B cell (primary cell): ENCODE data around the gene PPFIA1. TPM values are rescaled to one million over a fixed set of nuclear protein-coding genes. Genes with fewer than 3 reads are reported as not detected.

Experiments
- ATAC-seq: fragments of 200-7000 bp; cut with Tn5 transposase; one replicate; pipeline ENCODE4 v1.10.0; 2021; ENCODE audit warnings: low read depth, mild to moderate bottlenecking, moderate number of reproducible peaks, moderate library complexity
- CTCF ChIA-PET: fragments of 350-600 bp; sonication (Branson Sonifier 250); formaldehyde crosslinking; loops from one replicate; lab custom pipeline; 2021; ENCODE audit warnings: antibody characterized with exemption, inconsistent platforms; lab: Charles Lee
- POLR2A ChIA-PET: fragments of 350-600 bp; sonication (Branson Sonifier 250); formaldehyde crosslinking; loops from one replicate; lab custom pipeline; 2021; ENCODE audit warnings: antibody characterized with exemption; lab: Charles Lee
- DNase-seq: peaks from one replicate; pipeline ENCODE4 v3.0.0; 2013
- H2AFZ ChIP-seq: 2 replicates; pipeline ENCODE4 v1.6.1; 2012; ENCODE audit warnings: mild to moderate bottlenecking, low read depth, low read length; ENCODE audit not compliant: insufficient read depth, poor library complexity, severe bottlenecking
- H3K27ac ChIP-seq, 2 donors: 1 replicate in 1 of 2; 2 replicates in 1 of 2; pipeline ENCODE4 v1.5.1; 2012 to 2013; ENCODE audit warnings: low read length in 2 of 2, mild to moderate bottlenecking in 2 of 2, moderate library complexity in 1 of 2
- H3K27me3 ChIP-seq, 4 experiments: fragments of 200-600 bp in 1 of 4; sonication (generic) in 1 of 4; replicated peaks in 1 of 4; 1 replicate in 2 of 4; 2 replicates in 2 of 4; pipeline versions ENCODE4 v1.6.1 to v1.7.0; 2013 to 2016; ENCODE audit warnings: low read length in 3 of 4, mild to moderate bottlenecking in 2 of 4, mixed read lengths in 1 of 4, moderate library complexity in 1 of 4; ENCODE audit not compliant: insufficient read depth in 4 of 4, control insufficient read depth in 3 of 4; ENCODE audit errors: control extremely low read depth in 1 of 4
- H3K36me3 ChIP-seq, 2 experiments: replicated peaks in 1 of 2; 1 replicate in 1 of 2; 2 replicates in 1 of 2; pipeline versions ENCODE4 v1.6.1 to v1.7.1; 2013; ENCODE audit warnings: low read length in 1 of 2; ENCODE audit not compliant: insufficient read depth in 2 of 2, control insufficient read depth in 1 of 2; ENCODE audit errors: control extremely low read depth in 1 of 2, extremely low read depth in 1 of 2
- H3K4me1 ChIP-seq, 2 donors: fragments of 200-600 bp in 1 of 2; sonication (generic) in 1 of 2; 1 replicate in 1 of 2; 2 replicates in 1 of 2; pipeline versions ENCODE4 v1.5.1 to v1.6.1; 2013 to 2017; ENCODE audit warnings: low read length in 2 of 2; ENCODE audit not compliant: control insufficient read depth in 2 of 2, insufficient read depth in 2 of 2
- H3K4me2 ChIP-seq: replicated peaks from 2 replicates; pipeline ENCODE3; 2012; ENCODE audit warnings: mild to moderate bottlenecking, low read depth, low read length; ENCODE audit not compliant: poor library complexity, severe bottlenecking
- H3K4me3 ChIP-seq, 5 experiments: fragments of 200-600 bp in 1 of 5; sonication (generic) in 1 of 5; 1 replicate in 3 of 5; 2 replicates in 2 of 5; pipeline versions ENCODE4 v1.5.1 to v1.7.0; 2011 to 2016; ENCODE audit warnings: low read length in 4 of 5, mild to moderate bottlenecking in 4 of 5, low read depth in 2 of 5, control low read depth in 1 of 5, moderate library complexity in 1 of 5; ENCODE audit not compliant: insufficient read depth in 1 of 5; ENCODE audit errors: control extremely low read depth in 1 of 5, extremely low read depth in 1 of 5
- H3K79me2 ChIP-seq: fragments of 200-600 bp; sonication (generic); one replicate; pipeline ENCODE4 v1.6.0; 2016; ENCODE audit warnings: low read length; ENCODE audit not compliant: control insufficient read depth, insufficient read depth
- H3K9ac ChIP-seq: fragments of 200-600 bp; sonication (generic); 2 replicates; pipeline ENCODE4 v1.6.1; 2017; ENCODE audit warnings: mild to moderate bottlenecking, low read length, moderate library complexity
- H3K9me3 ChIP-seq, 3 donors: one replicate each; pipeline versions ENCODE4 v1.6.1 to v1.7.1; 2013; ENCODE audit warnings: low read length in 2 of 3; ENCODE audit not compliant: control insufficient read depth in 2 of 3, insufficient read depth in 1 of 3; ENCODE audit errors: control extremely low read depth in 1 of 3
- H4K20me1 ChIP-seq: 2 replicates; pipeline ENCODE4 v1.6.0; 2012; ENCODE audit warnings: mild to moderate bottlenecking, low read length; ENCODE audit not compliant: insufficient read depth, control insufficient read depth, poor library complexity, severe bottlenecking
- H3K27ac Mint-ChIP-seq: one replicate; pipeline ENCODE4 v1.8.0; 2021; ENCODE audit warnings: mixed read lengths
- H3K27me3 Mint-ChIP-seq: one replicate; pipeline ENCODE4 v1.8.0; 2021; ENCODE audit warnings: mixed read lengths
- H3K4me1 Mint-ChIP-seq: one replicate; pipeline ENCODE4 v1.8.0; 2021; ENCODE audit warnings: mixed read lengths
- H3K4me3 Mint-ChIP-seq: one replicate; pipeline ENCODE4 v1.8.0; 2021; ENCODE audit warnings: mixed read lengths
- H3K9me3 Mint-ChIP-seq: one replicate; pipeline ENCODE4 v1.8.0; 2022; ENCODE audit warnings: mixed read lengths; ENCODE audit not compliant: insufficient read depth
- CTCF ChIP-seq: fragments of 200-600 bp; IDR thresholded peaks from one replicate; pipeline ENCODE4 v1.8.0; 2022; ENCODE audit warnings: antibody characterized with exemption, mild to moderate bottlenecking
- EZH2 ChIP-seq: IDR thresholded peaks from 2 replicates; pipeline ENCODE4 v1.6.1; 2012; ENCODE audit warnings: borderline replicate concordance, low read depth, mild to moderate bottlenecking, moderate library complexity, low read length; ENCODE audit not compliant: insufficient read depth, poor library complexity, severe bottlenecking
- WGBS: methylation state at CpG from one replicate; pipeline ENCODE4 v1.1.5; 2013; ENCODE audit warnings: missing lambda C conversion rate; ENCODE audit not compliant: insufficient coverage; 5-methylcytosine and 5-hydroxymethylcytosine counted together
- intact Hi-C: fragments of 100-400 bp; cut with micrococcal nuclease; formaldehyde crosslinking; loops from one replicate; pipeline ENCODE4 v1.10.0; 2022
- polyA plus RNA-seq: library from polyadenylated mRNA; depleted of rRNA; stranded (reverse); fragments of >200 nt; gene quantifications from 2 replicates; pipeline ENCODE4 v1.2.3, GENCODE V29; 2012
- total RNA-seq, 2 donors: library from RNA; stranded (reverse); fragments of 120-200 nt in 1 of 2; gene quantifications; 1 replicate in 1 of 2; 2 replicates in 1 of 2; pipeline versions ENCODE4 v1.2.3 to v1.2.4, GENCODE V29; 2013 to 2022

Gene PPFIA1
- total and polyA plus RNA-seq, 2 donors (not counting 1 experiment from before 2014, with no cell fraction given), result 21.8 to 70.4 TPM

GRCh38 chr11:70247710-70248072 lies 22.8 kb upstream of the PPFIA1 start:
- H3K9ac ChIP-seq, result no peak overlapping the region
- H3K27me3 ChIP-seq, result peaks cover 0 to 2% (median 0%) of the 10 kb centered on the region in 4 experiments
- no peak overlapping the region for H3K4me2 ChIP-seq
- ChIA-PET POLR2A (no interaction called here), CTCF (no interaction called here)
- Mint-ChIP-seq H3K4me3 (no peak overlapping the region), H3K27ac (no peak overlapping the region), H3K9me3 (no peaks in the 10 kb centered on the region), H3K4me1 (peaks cover under 1% of the 10 kb centered on the region), H3K27me3 (peaks cover 16% of the 10 kb centered on the region)
- no peak overlapping the region for H3K27ac ChIP-seq
- H3K9me3 ChIP-seq, result peaks cover 0 to 3% (median 0%) of the 10 kb centered on the region in 3 donors
- no peak for ATAC-seq
- 81% methylated on average over 4 of the region's 4 CpGs for WGBS
- H3K4me1 ChIP-seq, result no peaks in the 10 kb centered on the region
- no peaks in the 10 kb centered on the region for H3K36me3 ChIP-seq
- DNase-seq, result no peak
- H3K79me2 ChIP-seq, result no peaks in the 10 kb centered on the region
- H3K4me3 ChIP-seq, result no peak overlapping the region
- intact Hi-C loops, result no loop called here
- H4K20me1 ChIP-seq, result no peaks in the 10 kb centered on the region
- no peak for TF ChIP-seq EZH2
- no peak for TF ChIP-seq CTCF
- H2AFZ ChIP-seq, result no peak overlapping the region

- H3K4me1 ChIP-seq, result peaks cover 0 to 2% of the 10 kb centered on the region in 2 donors
- no peak for TF ChIP-seq CTCF
- no peak for TF ChIP-seq EZH2
- H2AFZ ChIP-seq, result no peak overlapping the region
- no peak overlapping the region for H3K4me2 ChIP-seq
- intact Hi-C loops, result no loop called here
- H3K9me3 Mint-ChIP-seq, result no peaks in the 10 kb centered on the region
- H3K4me1 Mint-ChIP-seq, result peaks cover 8% of the 10 kb centered on the region
- peaks cover 0 to 3% (median 0%) of the 10 kb centered on the region in 3 donors for H3K9me3 ChIP-seq
- H3K4me3 ChIP-seq, result no peak overlapping the region
- H4K20me1 ChIP-seq, result no peaks in the 10 kb centered on the region
- no peak overlapping the region for H3K4me3 Mint-ChIP-seq
- WGBS, result 90% methylated on average over 11 of the region's 16 CpGs
- peaks cover 0 to 2% (median 0%) of the 10 kb centered on the region in 4 experiments for H3K27me3 ChIP-seq
- H3K36me3 ChIP-seq, result no peaks in the 10 kb centered on the region
- H3K27ac Mint-ChIP-seq, result no peak overlapping the region
- ChIA-PET POLR2A (interaction anchor here (0.5 kb wide), 1 partner anchor 13 kb away, joined by 4 read pairs; no protein-coding TSS in a partner anchor), CTCF (no interaction called here)
- no peak for ATAC-seq
- DNase-seq, result no peak
- H3K9ac ChIP-seq, result no peak overlapping the region
- H3K27me3 Mint-ChIP-seq, result peaks cover 8% of the 10 kb centered on the region
- H3K79me2 ChIP-seq, result no peaks in the 10 kb centered on the region
- no peak overlapping the region for H3K27ac ChIP-seq
Observed at GRCh38 chr11:70250876-70251658, 19.4 kb upstream of the PPFIA1 start.
